ENCODE results near the gene NDUFV3.
"Not testable (repeated sequence)": the region's sequence is repeated elsewhere in the genome, so short reads cannot be mapped to it uniquely, and the experiment has no call there.

Gene NDUFV3

GRCh38 chr21:42941696-42942085 lies 48.6 kb downstream of the NDUFV3 start:
- no peak for DNase-seq (ENCODE audit: low read depth in 2 of 2)
- no peak overlapping the region for H3K4me3 ChIP-seq (replicated peaks in 1 of 2; ENCODE audit: low read depth in 2 of 2, low read length in 2 of 2)
- TF ChIP-seq CTCF (IDR thresholded peaks at IDR 0.05; ENCODE audit: low read depth, low read length) = no peak

- no peak overlapping the region for H3K4me3 ChIP-seq (replicated peaks in 1 of 2; ENCODE audit: low read depth in 2 of 2, low read length in 2 of 2)
- TF ChIP-seq CTCF (IDR thresholded peaks at IDR 0.05; ENCODE audit: low read depth, low read length) = no peak
- no peak for DNase-seq (ENCODE audit: low read depth in 2 of 2)
Measured at GRCh38 chr21:42942244-42942643, 49.1 kb downstream of the NDUFV3 start.

DNA sequence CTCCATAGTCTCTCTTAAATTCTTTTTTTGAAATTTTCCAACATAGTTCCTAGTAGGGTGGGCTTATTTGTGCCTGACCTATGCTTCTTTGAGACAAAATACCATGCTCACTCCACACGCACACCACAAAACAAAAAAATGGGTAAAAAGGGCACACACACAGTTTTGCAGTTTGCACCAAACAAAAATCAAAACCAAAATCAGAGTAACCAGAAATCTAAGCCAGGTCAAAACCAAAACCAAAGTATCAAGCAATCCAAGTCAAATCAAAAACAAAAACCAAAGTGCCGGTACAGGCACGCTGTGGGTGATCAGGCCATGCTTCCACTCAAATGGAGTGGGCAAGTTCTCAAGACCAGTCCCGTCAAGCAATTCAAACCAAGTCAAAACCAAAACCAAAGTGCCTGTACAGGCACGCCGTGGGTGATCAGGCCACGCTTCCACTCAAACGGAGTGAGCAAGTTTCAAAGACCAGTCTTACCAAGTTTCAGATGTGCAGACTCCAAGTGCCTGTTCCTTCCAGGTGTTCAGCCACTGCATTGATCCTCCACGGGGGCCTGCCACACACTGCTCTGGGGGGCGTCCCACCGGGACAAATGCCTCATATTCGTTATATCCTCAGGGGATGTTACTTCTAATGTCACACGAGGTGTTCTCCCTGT lies 56.1 kb downstream of the NDUFV3 start:
- DNase-seq (ENCODE audit: low read depth in 2 of 2); H3K4me3 ChIP-seq (replicated peaks in 1 of 2; ENCODE audit: low read depth in 2 of 2, low read length in 2 of 2): not testable (repeated sequence)

- H3K4me3 ChIP-seq (replicated peaks in 1 of 2; ENCODE audit: low read depth in 2 of 2, low read length in 2 of 2); DNase-seq (ENCODE audit: low read depth in 2 of 2): not testable (repeated sequence)
Measured at GRCh38 chr21:42951193-42951592, 58.1 kb downstream of the NDUFV3 start.

DNA sequence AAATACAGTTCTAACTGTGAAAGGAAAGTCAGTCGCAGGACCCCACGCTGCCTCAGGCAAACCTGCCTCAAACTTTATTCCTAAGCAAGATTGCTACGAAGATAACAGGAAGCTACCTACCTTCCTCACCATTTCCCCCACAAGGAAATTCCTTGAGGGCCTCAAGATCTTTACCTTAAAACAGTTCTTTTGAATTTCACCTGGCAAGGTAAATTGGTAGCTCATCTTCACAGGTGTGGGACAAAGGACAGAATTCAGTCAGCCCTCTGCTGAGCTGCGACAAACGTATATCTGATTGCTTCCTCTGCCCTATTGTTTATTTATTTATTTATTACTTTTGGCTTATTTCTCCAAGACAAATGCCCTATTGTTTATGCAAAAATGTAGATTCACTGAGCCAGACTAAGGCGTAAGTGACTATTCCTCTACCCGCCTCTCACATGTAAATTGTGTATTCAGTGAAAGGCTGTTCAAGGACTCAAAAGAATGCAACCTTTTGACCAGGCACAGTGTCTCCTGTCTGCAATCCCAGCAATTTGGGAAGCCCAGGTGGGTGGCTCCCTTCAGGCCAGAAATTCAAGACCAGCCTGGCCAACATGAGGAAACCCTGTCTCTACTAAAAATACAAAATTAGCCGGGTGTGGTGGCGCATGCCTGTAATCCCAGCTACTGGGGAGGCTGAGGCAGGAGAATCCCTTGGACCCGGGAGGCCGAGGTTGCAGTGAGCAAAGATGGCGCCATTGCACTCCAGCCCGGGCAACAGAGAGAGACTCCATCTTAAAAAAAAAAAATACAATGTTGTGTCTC lies 63.9 kb downstream of the NDUFV3 start:
- H3K4me3 ChIP-seq (replicated peaks in 1 of 2; ENCODE audit: low read depth in 2 of 2, low read length in 2 of 2) = no peak overlapping the region
- DNase-seq (ENCODE audit: low read depth in 2 of 2) = no peak
- TF ChIP-seq CTCF (IDR thresholded peaks at IDR 0.05; ENCODE audit: low read depth, low read length) = no peak

DNA sequence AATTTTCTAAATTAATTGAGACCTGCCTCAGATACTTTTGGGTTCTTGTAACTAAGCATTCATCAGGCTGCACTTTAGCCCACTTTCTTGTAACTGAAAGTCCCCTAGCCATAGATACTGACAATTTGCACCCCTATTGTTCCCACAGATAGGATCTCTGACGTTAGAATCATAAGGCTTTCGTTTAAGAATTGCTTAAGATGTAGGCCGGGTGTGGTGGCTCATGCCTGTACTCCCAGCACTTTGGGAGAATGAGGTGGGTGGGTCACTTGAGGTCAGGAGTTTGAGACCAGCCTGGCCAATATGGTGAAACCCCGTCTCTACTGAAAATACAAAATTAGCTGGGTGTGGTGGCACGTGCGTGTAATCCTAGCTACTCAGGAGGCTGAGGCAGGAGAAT lies 65.0 kb downstream of the NDUFV3 start:
- DNase-seq (ENCODE audit: low read depth in 2 of 2); H3K4me3 ChIP-seq (replicated peaks in 1 of 2; ENCODE audit: low read depth in 2 of 2, low read length in 2 of 2): not testable (repeated sequence)

- DNase-seq (ENCODE audit: low read depth in 2 of 2) = no peak
- no peak for TF ChIP-seq CTCF (IDR thresholded peaks at IDR 0.05; ENCODE audit: low read depth, low read length)
- H3K4me3 ChIP-seq (replicated peaks in 1 of 2; ENCODE audit: low read depth in 2 of 2, low read length in 2 of 2) = no peak overlapping the region
Measured at GRCh38 chr21:42959728-42960127, 66.6 kb downstream of the NDUFV3 start.

- H3K4me3 ChIP-seq (replicated peaks in 1 of 2; ENCODE audit: low read depth in 2 of 2, low read length in 2 of 2) = no peak overlapping the region
- no peak for DNase-seq (ENCODE audit: low read depth in 2 of 2)
- TF ChIP-seq CTCF (IDR thresholded peaks at IDR 0.05; ENCODE audit: low read depth, low read length) = no peak
Measured at GRCh38 chr21:42962380-42963007, 69.4 kb downstream of the NDUFV3 start.

Data from cardiac fibroblast (primary cell).